Activated CD8-positive, alpha-beta memory T cell treated with anti-CD3 and anti-CD28 coated beads for 4 hours (primary cell): ENCODE measurements around the gene GUK1.
"Not testable (repeated sequence)": the region's sequence is repeated elsewhere in the genome, so short reads cannot be mapped to it uniquely, and the experiment has no call there.

Experiments
- DNase-seq, 2 donors: peaks; one replicate each; pipeline ENCODE4 v3.0.0-alpha.2; 2020; ENCODE audit warnings: low read depth in 2 of 2

The GUK1 gene

DNA sequence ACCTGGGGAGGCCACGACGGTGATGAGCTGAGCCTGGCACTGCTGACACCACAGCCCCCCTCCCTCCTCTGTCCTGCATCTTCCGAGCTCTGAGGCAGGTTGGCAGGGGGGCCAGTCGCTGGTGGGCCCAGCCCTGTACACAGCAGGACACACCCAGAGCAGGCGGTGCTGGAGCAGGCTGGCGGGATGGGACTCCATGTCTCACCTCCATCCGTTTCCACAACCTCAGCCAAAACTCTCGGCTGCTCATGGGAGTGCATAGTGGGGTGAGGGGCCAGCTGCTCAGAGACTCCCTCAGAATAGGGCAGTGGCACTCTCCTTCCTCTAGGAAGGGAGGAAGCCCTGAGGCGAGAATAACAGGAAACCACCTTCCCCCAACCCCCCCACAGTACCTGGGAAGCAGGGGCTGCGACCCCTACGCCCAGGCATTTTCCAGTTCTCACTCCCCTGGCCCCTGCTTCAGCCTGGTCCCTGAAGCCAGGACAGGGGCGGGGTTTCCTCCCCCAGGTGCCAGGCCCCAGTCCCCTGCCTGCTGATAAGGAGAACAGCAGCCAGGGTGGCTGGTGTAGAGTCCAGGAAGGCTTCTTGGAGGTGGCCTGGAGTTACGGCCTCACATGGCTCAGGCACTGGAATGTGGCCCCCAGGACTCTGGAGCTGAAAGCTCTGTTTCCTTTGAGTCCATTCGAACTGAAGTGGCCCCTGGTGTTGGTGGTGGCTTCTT is 22.4 kb downstream of the GUK1 start:
- no peak for DNase-seq

DNA sequence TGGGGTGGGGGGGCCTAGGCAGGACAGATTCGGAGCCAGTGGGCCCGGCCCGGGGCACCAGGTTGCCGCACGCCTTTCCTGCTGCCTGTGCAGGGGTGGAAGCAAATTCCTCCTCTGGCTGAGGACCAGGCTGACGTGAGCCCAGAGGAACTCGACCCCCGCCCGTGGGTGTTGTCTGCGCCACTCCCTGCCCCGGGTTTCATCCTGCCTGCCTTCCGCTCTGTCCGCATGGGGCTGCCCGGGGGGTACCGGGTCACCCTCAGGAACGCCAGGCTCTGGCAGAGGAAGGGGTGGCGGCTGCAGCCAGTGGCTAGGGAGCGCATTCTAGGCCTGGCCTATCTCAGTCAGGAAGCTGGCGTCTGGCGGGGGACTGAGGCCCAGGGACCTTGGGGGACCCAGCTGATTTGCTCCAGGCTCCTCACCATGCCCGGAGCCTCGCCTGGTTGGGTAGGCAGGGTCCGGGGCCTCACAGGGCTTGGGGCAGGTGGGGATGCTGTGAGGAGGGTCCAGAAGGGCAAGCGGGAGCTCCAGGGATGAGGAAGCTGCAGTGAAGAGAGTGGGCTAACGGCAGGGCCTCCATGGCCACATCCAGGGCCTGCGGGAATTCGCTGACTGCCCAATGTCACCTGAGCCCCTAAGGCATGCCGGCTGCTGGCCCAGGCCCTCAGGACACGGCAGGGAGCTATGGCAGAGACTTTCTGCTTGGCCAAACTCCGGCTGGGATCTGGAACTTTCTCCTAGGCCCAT is 23.1 kb downstream of the GUK1 start:
- DNase-seq: no peak

DNA sequence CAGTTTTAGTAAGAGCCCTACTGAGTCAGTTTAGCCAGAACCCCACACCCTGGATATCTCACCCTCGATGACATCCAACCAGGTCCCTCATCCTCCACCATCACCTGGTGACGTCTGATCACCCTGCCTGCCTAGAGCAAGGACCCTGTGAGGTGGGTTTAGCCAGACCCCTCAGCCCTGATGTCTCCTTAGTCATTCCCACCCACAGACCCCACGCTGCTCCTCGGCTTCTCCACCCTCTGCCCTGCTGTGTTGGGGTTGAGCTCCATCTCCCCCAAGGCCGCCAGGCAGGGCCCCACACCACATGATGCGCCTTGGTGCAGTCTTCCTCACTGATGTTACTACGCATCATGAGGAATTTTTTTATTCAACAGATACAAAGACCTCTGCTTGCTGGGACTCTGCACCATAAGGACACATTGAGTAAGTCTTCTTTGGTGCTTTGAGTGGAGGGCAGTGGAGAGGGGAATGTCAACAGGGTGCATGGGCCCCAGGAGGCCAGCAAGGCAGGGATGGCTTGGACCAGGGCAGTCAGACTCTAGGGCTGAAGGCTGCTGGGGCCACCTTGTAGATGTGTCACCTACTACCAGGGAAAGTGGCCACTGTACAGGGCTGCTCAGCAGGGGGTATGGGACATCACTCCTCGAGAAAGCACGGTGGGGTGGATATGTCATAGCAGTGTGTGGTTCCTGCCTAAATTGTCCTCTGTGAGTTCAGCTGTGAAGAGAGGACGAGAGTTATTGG is 23.9 kb downstream of the GUK1 start:
- DNase-seq: no peak

DNA sequence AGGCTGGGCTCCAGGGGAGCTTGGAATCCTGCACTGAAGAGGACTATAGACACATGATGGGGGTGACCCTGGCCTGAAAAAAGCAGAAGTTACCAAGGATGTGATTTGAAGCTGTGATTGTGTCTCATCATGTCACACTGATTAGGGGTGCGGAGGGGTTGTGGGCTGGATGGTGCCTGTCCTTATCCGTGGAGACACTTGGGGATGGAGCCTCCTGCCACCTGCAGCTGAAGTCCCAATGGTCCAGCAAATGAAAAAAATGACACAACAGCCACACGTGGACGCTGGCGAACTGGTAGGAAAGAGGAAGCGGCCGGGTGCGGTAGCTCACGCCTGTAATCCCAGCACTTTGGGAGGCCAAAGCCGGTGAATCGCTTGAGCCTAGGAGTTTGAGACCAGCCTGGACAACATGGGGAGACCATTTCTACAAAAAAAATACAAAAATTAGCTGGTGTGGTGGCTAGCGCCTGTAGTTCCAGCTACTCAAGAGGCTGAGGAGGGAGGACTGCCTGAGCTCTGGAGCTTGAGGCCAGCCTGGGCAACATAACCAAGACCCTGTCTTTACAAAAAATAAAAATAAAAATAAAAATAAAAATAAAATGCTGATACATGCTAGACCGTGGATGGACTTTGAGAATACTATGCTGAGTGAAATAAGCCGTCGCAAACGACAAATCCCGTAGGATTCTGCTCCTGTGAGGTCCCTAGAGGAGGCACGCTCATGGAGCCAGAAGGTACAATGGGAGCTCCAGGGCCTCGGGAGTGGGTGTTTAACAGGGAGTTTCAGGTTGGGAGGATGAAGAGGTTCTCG is 24.7 kb downstream of the GUK1 start:
- DNase-seq: no peak

DNA sequence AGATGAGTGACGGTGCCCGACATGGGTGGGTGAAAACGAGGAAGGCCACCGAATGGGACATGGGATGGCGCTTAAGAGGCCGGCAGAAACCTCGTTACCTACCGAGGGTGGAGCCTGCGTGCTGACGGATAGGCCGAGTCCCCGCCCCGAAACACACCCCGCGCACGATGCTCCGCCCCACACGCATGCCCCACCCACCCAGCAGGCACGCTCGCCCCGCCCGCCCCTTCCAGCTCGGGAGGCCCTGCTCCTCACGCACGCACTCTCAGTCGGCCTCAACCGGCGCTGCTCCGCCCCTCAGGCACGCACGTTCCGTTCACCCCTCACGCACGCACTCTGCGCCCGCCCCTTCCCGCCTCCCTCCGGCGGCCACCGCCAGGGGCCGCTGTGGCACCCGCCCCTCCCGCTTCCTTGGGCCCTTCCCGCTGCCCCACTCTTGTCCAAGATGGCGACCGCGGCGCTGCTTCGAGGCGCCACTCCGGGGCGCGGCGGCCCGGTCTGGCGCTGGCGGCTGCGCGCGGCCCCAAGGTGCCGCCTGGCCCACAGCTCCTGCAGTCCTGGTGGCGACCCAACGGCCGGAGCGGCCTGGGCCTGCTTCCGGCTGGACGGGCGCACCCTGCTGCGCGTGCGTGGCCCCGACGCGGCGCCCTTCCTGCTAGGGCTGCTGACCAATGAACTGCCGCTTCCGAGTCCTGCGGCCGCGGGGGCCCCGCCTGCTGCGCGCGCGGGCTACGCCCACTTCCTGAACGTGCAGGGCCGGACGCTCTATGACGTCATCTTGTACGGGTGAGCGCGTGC is 25.5 kb downstream of the GUK1 start, which contains the start of gene IBA57:
Gene IBA57 (plus strand): TSS at position 433 of the 798 bp plus-strand sequence. CDS start 13 bp downstream, at position 446.
- peak; percentile 99 to 100 for DNase-seq

DNA sequence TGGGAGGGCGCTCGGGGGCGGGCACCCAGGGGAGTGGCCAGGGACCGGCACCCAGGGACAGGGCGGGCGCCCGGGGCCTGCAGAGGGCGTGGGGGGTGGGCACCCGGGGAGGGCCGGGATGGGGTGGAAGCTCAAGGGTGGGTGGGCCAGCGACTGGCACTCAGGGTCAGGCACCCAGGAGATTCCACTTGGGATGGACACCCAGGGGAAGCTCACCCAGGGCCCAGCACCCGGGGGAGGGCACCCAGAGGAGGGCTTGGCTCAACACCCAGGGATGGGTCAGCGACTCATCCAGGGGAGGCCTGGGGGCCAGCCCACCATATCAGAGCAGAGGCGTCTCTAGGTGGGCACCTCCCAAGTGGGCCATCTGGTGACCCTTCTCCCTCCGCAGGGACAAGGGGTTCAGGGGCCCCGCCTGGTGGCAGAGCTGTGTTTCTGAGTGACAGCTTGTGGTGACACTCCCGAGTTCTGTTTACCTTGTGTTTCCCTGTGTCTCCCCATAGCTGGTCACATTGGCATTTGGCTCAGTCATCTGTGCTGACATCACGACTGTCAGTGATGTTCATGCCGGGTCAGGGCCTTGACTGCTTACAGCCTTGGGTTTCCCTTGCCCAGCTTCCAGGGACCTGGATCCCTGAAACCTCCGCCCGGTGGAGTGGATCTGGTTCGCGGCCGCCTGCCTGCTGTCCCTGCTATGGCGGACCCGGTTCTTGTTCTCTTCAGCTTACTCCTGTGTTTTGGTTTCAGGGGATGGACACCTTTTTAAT is 26.3 kb downstream of the GUK1 start:
- DNase-seq: peak; percentile 28 to 42

DNA sequence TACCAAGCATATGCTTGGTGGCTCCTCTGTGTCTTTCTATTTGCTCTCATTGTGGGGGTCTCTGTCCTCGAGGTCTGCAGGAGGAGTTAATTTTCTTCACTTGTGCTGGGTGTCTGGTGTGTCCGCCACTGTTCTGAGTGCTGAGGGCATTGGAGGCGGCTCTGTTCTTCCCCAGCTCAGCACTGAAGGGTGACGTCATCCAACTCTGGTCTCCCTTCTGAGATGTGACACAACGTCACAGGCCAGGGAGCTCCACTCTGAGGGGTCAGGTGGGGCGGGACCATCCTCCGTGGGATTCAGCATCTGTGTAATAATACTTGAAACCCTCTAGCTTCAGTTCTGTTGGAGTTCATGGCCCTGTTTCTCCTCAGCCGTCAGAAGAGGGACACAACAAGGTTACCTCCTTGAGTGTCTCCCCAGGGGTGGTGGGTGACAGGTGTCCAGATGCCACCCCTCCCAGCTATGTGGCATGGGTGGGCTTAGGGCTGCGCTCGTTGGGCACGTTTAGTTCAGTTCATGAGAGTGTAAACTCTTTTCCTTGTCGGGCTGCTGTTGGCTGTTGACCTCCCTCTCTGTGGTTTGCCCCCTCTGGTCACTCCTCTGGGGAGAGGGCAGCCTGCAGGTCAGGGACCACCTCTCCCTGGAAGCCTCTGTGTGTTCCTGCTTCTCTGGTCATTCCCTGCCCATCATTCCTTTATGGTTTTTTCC is 28.6 kb downstream of the GUK1 start:
- DNase-seq: no peak

DNA sequence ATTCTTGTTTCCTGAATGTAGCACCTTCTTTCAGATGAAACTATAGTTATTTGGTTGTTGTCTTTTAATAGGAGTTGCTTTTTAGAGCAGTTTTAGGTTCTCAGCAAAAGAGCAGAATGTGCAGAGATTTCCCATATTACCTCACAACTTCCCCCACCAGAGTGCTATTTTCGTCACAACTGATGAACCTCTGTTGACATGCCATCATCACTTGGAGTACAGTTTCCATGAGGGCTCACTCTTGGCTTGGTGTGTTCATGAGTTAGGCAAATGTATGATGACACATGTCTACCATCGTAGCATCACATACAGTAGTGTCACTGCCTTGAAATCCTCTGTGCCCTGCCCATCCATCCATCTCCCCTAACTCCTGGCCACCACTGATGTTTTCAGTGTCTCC is 29.3 kb downstream of the GUK1 start:
- DNase-seq: no peak

DNA sequence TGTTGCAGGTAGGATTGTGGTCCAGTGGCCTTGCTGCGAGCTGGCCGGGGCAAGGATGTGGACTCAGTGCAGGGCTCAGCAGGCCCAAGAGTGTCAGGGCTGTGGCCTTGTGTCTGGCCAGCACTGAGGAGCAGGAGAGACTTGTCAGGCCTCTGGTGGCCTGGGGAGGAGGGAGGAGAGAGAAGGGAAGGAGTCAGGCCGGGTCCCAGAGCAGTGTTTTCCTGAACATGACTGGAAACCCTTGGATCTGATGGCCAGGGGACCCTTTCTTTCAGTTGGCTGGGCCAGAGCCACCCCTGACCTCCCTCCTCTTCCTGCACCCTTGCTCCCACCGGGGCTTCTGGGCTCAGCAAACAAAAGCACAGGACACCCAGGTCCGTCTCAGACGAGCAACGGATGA is 30.6 kb downstream of the GUK1 start:
- DNase-seq: no peak

DNA sequence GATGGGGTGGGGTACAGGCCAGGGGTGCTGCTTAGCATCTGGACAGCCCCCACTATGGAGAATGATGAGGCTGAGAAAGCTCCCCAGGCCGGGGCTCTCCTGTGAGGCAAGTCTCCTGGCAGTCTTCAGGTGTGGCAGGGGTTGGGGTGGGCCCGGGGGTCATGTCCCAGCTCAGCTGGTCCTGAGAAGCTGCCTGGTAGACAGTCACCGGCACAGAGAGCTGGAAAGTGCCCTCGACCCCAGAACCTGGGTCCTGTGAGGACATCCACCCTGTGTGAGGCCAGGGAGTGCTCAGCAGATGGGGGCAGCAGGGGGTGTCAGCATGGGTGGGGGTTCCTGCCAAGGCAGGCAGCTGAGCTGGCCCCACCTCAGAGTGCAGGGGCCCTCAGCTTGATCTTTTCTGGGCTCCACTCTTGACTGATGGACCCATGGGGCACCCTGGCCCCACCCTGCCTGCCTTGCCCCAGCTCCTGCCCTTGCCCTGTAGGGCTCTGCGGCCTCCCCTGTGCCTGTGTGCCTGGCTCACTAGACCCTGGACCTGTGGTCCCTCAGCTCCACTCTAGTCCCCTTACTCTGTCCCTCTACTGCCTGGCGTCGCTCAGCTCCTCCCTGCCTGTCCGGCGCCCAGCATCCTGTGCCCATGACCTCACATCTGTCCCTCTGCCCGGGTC is 31.3 kb downstream of the GUK1 start:
- DNase-seq: no peak

DNA sequence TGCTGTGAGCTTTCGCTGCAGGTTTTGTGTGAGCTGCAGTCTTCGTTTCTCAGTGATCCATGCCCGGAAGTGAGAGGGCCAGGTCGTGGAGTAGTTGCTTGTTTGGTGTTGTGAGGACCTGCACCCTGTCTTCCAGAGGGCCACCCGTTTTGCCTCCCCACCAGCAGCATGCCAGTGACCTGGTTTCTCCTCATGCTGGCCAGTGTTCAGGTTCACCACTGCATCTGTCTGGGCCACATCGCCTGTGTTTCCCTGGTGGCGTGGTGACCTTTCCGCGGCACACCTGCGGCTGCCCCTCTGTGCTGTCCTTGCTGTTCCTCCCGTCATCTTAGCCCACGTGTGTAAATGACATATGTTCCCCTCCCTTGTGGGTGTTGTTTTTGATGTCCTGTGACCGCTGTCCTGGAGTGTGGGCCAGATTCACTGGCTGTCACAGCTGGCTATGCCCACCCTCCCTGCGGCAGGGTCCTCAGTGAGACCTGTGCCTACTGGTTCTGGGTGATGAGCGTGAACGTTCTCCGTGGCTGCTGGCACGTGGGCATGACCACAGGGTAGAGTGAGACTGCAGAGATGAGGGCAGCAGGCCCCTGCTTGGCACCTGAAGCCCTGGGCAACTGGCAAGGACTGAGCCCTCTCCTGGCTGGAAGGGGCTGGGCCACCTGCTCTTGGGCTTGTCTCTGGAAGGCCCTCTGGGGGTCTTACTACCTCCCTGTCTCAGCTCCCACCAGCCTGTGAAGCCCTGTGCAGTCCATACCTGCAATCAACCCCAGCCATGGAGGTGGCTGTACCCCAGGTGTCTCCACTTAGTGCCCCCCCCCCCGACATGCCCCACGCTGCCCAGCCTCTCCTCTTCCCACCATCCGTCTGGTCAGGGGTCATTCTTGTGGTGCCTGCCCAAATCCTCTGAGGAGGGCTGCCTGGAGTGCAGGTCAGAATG is 32.8 kb downstream of the GUK1 start:
- DNase-seq: no peak

DNA sequence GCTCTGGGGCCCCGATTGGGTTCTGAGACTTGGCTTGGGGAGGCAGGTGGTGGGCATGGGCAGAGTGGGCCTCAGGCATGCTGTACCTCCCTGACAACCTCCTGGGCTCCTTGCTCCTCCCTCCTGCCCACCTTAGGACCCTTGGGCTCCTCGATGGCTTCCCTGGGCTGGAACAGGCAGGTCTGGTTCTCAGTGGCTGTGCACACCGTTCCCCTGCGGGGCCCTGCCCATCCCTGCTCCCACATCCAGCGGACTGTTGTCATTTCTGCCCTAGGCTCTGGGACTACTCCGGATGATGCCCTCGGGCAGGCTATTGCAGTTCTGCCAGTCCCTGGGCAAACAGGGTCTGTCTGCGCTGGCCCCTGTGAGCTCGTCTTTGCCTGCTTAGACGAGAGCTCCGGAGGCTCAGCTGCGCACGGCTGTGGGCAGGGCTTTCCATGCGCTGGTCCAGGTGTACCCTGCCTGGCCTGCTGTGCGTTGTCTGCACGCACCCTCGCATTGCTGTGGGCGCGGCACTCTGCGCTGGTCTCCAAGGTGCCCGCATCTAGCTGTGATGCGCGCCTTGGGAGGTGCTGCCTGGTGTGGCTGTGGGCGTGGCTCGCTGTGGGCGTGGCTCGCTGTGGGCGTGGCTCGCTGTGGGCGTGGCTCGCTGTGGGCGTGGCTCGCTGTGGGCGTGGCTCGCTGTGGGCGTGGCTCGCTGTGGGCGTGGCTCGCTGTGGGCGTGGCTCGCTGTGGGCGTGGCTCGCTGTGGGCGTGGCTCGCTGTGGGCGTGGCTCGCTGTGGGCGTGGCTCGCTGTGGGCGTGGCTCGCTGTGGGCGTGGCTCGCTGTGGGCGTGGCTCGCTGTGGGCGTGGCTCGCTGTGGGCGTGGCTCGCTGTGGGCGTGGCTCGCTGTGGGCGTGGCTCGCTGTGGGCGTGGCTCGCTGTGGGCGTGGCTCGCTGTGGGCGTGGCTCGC is 33.7 kb downstream of the GUK1 start:
- not testable (repeated sequence) for DNase-seq

DNA sequence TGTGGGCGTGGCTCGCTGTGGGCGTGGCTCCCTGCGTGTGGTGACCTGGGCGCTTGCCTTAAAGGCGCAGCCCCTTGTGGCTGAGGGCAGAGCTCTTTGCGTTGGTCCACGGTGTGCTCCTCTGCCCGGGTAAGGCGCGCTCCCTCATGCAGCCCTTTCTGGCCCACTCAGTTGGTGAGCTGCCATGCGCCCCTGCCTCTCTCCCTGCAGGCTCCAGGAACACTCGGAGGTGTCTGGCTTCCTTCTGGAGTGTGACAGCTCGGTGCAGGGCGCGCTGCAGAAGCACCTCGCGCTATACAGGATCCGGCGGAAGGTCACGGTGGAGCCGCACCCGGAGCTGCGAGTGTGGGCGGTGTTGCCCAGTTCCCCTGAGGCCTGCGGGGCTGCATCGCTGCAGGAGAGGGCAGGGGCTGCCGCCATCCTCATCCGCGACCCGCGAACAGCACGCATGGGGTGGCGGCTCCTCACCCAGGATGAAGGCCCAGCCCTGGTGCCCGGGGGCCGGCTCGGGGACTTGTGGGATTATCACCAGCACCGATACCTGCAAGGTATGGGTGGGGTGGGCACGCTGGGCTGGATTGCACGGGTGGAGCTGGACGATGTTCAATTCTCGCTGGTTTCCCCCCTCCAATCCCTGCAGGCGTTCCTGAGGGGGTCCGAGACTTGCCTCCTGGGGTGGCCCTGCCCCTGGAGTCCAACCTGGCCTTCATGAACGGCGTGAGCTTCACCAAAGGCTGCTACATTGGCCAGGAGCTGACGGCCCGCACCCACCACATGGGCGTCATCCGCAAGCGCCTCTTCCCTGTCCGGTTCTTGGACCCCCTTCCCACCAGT is 34.6 kb downstream of the GUK1 start:
- no peak for DNase-seq

DNA sequence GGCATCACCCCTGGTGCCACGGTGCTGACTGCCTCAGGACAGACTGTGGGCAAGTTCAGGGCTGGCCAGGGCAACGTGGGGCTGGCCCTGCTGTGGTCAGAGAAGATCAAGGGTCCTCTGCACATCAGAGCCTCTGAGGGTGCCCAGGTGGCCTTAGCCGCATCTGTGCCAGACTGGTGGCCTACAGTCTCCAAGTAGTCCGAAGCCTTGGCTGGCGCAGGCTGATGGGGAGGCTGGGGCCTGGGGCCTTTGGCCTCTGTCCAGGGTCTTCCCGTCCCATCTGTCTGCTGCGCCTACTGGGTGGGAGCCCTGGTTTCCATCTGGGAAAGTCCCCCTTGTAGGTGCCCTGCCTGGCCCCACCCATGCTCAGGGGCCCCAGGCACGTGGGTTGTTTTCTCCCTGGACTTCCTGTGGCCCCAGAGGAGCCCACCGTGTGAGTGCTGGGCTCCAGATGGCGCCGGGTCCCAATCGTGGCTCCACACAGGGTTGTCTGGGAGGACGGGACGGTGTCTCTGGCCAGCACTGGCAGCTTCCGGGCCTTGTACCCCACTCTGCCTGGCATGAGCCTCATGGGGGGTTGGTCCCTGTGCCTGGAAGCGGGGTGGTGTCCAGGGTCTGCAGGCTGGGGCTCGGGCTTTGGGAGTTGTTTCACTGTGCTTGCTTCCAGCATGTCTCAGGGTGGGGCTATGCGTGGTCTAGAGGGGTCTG is 35.4 kb downstream of the GUK1 start:
- no peak for DNase-seq

DNA sequence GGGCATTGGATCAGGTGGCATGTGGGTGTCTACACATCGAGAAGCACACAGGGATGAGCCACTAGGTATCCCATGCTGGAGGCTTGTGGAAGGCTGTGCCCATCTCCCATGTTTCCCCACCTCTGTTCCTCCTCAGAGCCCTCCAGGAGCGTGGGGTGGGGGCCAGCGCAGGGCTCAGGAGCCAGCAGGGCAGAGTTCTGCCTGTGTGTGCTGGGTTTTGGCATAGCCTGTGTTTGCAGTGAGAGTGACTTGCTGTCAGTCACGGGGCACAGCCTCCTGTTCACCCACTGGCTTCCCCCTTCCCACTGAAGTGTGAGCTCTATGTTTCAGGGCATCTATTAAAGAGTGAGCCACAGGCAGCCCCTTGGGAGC is 35.9 kb downstream of the GUK1 start:
- no peak for DNase-seq
